Measurements from ENCODE around the gene CELF5.

DNA sequence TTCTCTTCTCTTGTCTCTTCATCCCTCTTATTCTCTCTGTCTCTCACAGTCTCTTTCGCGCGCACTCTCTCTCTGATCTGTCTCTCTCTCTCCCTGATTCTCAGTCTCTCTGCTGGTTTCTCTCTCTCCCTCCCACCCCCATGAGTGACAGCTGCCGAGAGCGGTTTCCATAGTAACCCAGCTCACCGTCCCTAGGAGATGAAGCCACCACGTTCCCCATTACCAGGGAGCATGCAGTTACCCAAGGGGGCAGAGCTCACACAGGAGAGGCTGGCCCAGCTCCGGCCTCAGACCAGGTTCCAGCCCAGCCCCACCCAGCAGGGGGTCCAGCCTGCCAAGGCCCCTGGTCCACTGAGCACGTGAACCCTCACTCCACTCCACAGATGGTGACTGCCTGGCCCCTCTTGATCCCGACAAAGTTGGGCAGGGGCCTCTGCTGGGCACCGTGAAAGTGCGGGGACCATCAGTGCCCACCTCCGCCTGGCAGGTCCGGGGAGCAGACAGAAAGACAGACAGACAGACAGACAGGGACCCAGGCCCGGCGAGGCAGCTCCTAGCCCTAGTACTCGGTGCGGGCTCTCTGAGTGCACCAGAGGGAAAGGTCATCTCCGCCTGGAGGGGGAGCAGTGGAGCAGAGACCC is 50.6 kb downstream of the CELF5 start:
- TF ChIP-seq TAF1 (IDR thresholded peaks at IDR 0.05; ENCODE audit: borderline replicate concordance, low read depth, low read length): no peak
- no peak for TF ChIP-seq POLR2A (IDR thresholded peaks at IDR 0.05; ENCODE audit: low read depth, low read length)
- TF ChIP-seq POLR2AphosphoS5 (IDR thresholded peaks at IDR 0.05; ENCODE audit: low read depth, low read length): no peak
